Esophagus squamous epithelium (tissue), 4 donors: ENCODE measurements around the gene LRRC28.

Source experiments
- POLR2A ChIP-seq, 4 donors: fragments of 450-650 bp; IDR thresholded peaks; one replicate each; pipeline ENCODE4 v1.6.1; 2017; ENCODE audit warnings: antibody characterized with exemption in 4 of 4, mild to moderate bottlenecking in 4 of 4, moderate library complexity in 3 of 4
- TF ChIP-seq, protein P1 (sequence below), 6 experiments: fragments of 450-650 bp in 4 of 6; fragments of 200-600 bp in 2 of 6; sonication (generic) in 2 of 6; IDR thresholded peaks; one replicate each; pipeline ENCODE4 v1.5.1; 2016 to 2019; ENCODE audit warnings: antibody characterized with exemption in 6 of 6, mild to moderate bottlenecking in 4 of 6, moderate library complexity in 4 of 6

GRCh38 chr15:99283717-99284116 is 32.4 kb downstream of the LRRC28 start:
- TF ChIP-seq, protein P1, sequence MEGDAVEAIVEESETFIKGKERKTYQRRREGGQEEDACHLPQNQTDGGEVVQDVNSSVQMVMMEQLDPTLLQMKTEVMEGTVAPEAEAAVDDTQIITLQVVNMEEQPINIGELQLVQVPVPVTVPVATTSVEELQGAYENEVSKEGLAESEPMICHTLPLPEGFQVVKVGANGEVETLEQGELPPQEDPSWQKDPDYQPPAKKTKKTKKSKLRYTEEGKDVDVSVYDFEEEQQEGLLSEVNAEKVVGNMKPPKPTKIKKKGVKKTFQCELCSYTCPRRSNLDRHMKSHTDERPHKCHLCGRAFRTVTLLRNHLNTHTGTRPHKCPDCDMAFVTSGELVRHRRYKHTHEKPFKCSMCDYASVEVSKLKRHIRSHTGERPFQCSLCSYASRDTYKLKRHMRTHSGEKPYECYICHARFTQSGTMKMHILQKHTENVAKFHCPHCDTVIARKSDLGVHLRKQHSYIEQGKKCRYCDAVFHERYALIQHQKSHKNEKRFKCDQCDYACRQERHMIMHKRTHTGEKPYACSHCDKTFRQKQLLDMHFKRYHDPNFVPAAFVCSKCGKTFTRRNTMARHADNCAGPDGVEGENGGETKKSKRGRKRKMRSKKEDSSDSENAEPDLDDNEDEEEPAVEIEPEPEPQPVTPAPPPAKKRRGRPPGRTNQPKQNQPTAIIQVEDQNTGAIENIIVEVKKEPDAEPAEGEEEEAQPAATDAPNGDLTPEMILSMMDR (IDR thresholded peaks at IDR 0.05): no peak
- no peak for TF ChIP-seq POLR2A (IDR thresholded peaks at IDR 0.05)
